GM12878 (cell line): ENCODE measurements around the gene GRIK5. TPM values are rescaled to one million over a fixed set of nuclear protein-coding genes. Genes with fewer than 3 reads are reported as not detected.
A peak's percentile ranks its signal among the peaks of the same experiment; 100 is the strongest.

Experiments used
- ATAC-seq: fragments of 200-7000 bp; cut with Tn5 transposase; 3 replicates; pipeline ENCODE4 v1.9.1; 2020; ENCODE audit warnings: mild to moderate bottlenecking, moderate library complexity
- BruUV-seq: library from RNA; stranded (reverse); fragments of 400-500 nt; replicated peaks from 2 replicates; lab custom pipeline; 2021; lab: Mats Ljungman, UMichigan
- CTCF ChIA-PET: fragments of 300-600 bp; sonication (Branson Sonifier 250); formaldehyde crosslinking; extraction: SDS; loops from one replicate; lab custom pipeline; 2021; ENCODE audit warnings: inconsistent platforms; lab: Yijun Ruan, JAX
- POLR2A ChIA-PET: fragments of 350-600 bp; formaldehyde crosslinking; extraction: SDS; loops from one replicate; lab custom pipeline; 2021; ENCODE audit warnings: inconsistent platforms; lab: Charles Lee
- RAD21 ChIA-PET: fragments of 300-600 bp; sonication (Branson Sonifier 250); formaldehyde crosslinking; loops from one replicate; lab custom pipeline; 2023; ENCODE audit warnings: antibody characterized with exemption; ENCODE audit not compliant: unreplicated experiment; lab: Charles Lee
- SMC1A ChIA-PET: fragments of 300-600 bp; sonication (Branson Sonifier 250); formaldehyde crosslinking; loops from one replicate; lab custom pipeline; 2023; ENCODE audit not compliant: unreplicated experiment, uncharacterized antibody; lab: Charles Lee
- DNase-seq: peaks from one replicate; pipeline ENCODE4 v3.0.0-alpha.2; 2011; ENCODE audit warnings: low read depth, low spot score
- FAIRE-seq: peaks from 3 replicates; lab custom pipeline; 2011; peaks lifted over from hg19 to GRCh38; lab: Jason Lieb, UNC
- H2AFZ ChIP-seq: 2 replicates; pipeline ENCODE4 v1.6.0; 2011; ENCODE audit warnings: low read depth, low read length, control low read depth; ENCODE audit not compliant: control insufficient read depth
- H3K27ac ChIP-seq: 2 replicates; pipeline ENCODE4 v1.5.1; 2011; ENCODE audit warnings: control low read depth; ENCODE audit not compliant: control insufficient read depth, insufficient read depth
- H3K27me3 ChIP-seq, 2 experiments: replicated peaks in 1 of 2; 2 replicates each; pipeline versions ENCODE4 v1.6.0 to v1.6.1; 2011; ENCODE audit warnings: low read length in 1 of 2; ENCODE audit not compliant: control insufficient read depth in 2 of 2, insufficient read depth in 2 of 2
- H3K36me3 ChIP-seq, 2 experiments: 2 replicates each; pipeline ENCODE4 v1.5.1; 2011; ENCODE audit warnings: low read length in 1 of 2; ENCODE audit not compliant: control insufficient read depth in 2 of 2, insufficient read depth in 2 of 2
- H3K4me1 ChIP-seq: 2 replicates; pipeline ENCODE4 v1.6.1; 2011; ENCODE audit warnings: mild to moderate bottlenecking, low read length, moderate library complexity, mixed read lengths; ENCODE audit not compliant: control insufficient read depth, insufficient read depth
- H3K4me2 ChIP-seq: 2 replicates; pipeline ENCODE4 v1.6.0; 2011; ENCODE audit warnings: control low read depth; ENCODE audit not compliant: control insufficient read depth, insufficient read depth
- H3K4me3 ChIP-seq: fragments of 200-600 bp; sonication (generic); 2 replicates; pipeline ENCODE4 v1.5.1; 2016
- H3K79me2 ChIP-seq: 2 replicates; pipeline ENCODE4 v1.6.0; 2011; ENCODE audit warnings: low read length; ENCODE audit not compliant: control insufficient read depth, insufficient read depth
- H3K9ac ChIP-seq: 2 replicates; pipeline ENCODE4 v1.8.0; 2011; ENCODE audit warnings: low read length, control low read depth, mixed read lengths; ENCODE audit not compliant: control insufficient read depth, insufficient read depth
- H3K9me3 ChIP-seq: replicated peaks from 3 replicates; pipeline ENCODE4 v1.5.1; 2011; ENCODE audit warnings: mild to moderate bottlenecking, low read length; ENCODE audit not compliant: control insufficient read depth, insufficient read depth
- H4K20me1 ChIP-seq: 2 replicates; pipeline ENCODE4 v1.6.0; 2011; ENCODE audit not compliant: control insufficient read depth, insufficient read depth
- BCL3 ChIP-seq: IDR thresholded peaks from 2 replicates; pipeline ENCODE4 v1.6.1; 2011; ENCODE audit warnings: borderline replicate concordance, low read depth, mild to moderate bottlenecking, moderate library complexity, low read length; ENCODE audit not compliant: insufficient read depth, poor library complexity, severe bottlenecking
- BMI1 ChIP-seq: fragments of 450-650 bp; IDR thresholded peaks from 2 replicates; pipeline ENCODE4 v1.6.1; 2016; ENCODE audit warnings: mild to moderate bottlenecking, moderate library complexity, borderline replicate concordance
- CBX5 ChIP-seq: sonication (generic); IDR thresholded peaks from 2 replicates; pipeline ENCODE4 v1.6.1; 2016; ENCODE audit warnings: low read depth, moderate library complexity, mild to moderate bottlenecking, inconsistent platforms
- NFIC ChIP-seq: IDR thresholded peaks from 2 replicates; pipeline ENCODE4 v1.6.1; 2012; ENCODE audit warnings: low read depth, mild to moderate bottlenecking, inconsistent platforms, low read length, moderate library complexity
- NRF1 ChIP-seq: conservative IDR thresholded peaks from 2 replicates; pipeline ENCODE4 v1.6.1; 2011; ENCODE audit warnings: mild to moderate bottlenecking, low read depth, low read length, improper control_type of control experiment
- TCF3 ChIP-seq: IDR thresholded peaks from 2 replicates; pipeline ENCODE4 v1.6.1; 2012; ENCODE audit warnings: low read depth, mild to moderate bottlenecking, low read length, borderline replicate concordance; ENCODE audit not compliant: insufficient read depth
- WGBS: methylation state at CpG from one replicate; pipeline ENCODE4 v1.1.6; 2016; ENCODE audit warnings: low lambda C conversion rate; ENCODE audit not compliant: insufficient replicate concordance, insufficient coverage; ENCODE audit errors: missing lambda C conversion rate; 5-methylcytosine and 5-hydroxymethylcytosine counted together
- in situ Hi-C: fragments of 300-500 bp; cut with MboI; formaldehyde crosslinking; loops from 9 replicates; pipeline ENCODE4 v1.14.3; 2018; ENCODE audit warnings: mixed read lengths
- intact Hi-C: fragments of 100-400 bp; cut with micrococcal nuclease; formaldehyde crosslinking; loops from one replicate; pipeline ENCODE4 v1.14.2; 2022; ENCODE audit not compliant: unreplicated experiment
- polyA plus RNA-seq, 11 experiments: library from polyadenylated mRNA; depleted of rRNA in 4 of 11; unstranded in 6 of 11; stranded (reverse) in 5 of 11; fragments of >200 nt; fragmentation: Nextera tagmentation in 4 of 11; fragmentation: Illumina TruSeq in 1 of 11; extraction: Ambion mirVana in 4 of 11; extraction: Trizol in 1 of 11; gene quantifications; 1 replicate in 1 of 11; 2 replicates in 10 of 11; pipeline versions ENCODE4 v1.2.1 to v1.2.3, GENCODE V29; 2011 to 2016; ENCODE audit warnings: inconsistent platforms in 2 of 11, missing spikeins in 2 of 11, low read depth in 1 of 11
- total RNA-seq, 4 experiments: library from RNA; depleted of rRNA in 3 of 4; stranded (reverse); fragments of >200 nt in 3 of 4; fragmentation: Illumina TruSeq in 1 of 4; extraction: Trizol in 1 of 4; gene quantifications; 2 replicates each; pipeline versions ENCODE4 v1.2.1 to v1.2.3, GENCODE V29; 2013 to 2021
- TF ChIP-seq, protein P1 (sequence below): IDR thresholded peaks from 2 replicates; pipeline ENCODE4 v1.6.1; 2011; ENCODE audit warnings: mild to moderate bottlenecking, low read depth, low read length, moderate library complexity; ENCODE audit not compliant: insufficient replicate concordance

GRIK5 gene
- total and polyA plus RNA-seq, 10 of the 15 experiments (the other 5 are each of a cell fraction or from before 2014, with no cell fraction given): 0.03 to 0.23 (median 0.07) TPM; not detected in 3

- Histone ChIP-seq H4K20me1 (no peaks in the 10 kb centered on the region), H3K9ac (no peak overlapping the region), H3K4me1 (peaks cover 3% of the 10 kb centered on the region), H3K79me2 (no peaks in the 10 kb centered on the region), H3K27me3 (peaks cover 3 to 18% of the 10 kb centered on the region in 2 experiments; a peak in 2 of 4 replicates), H3K36me3 (no peaks in the 10 kb centered on the region), H3K27ac (no peak overlapping the region), H3K4me3 (no peak overlapping the region), H2AFZ (no peak overlapping the region), H3K4me2 (no peak overlapping the region), H3K9me3 (no peaks in the 10 kb centered on the region)
- POLR2A ChIA-PET: interaction anchor here (0.6 kb wide), 1 partner anchor 166 kb away, joined by 3 read pairs; no protein-coding TSS in a partner anchor
- FAIRE-seq (no peak), DNase-seq (no peak), ATAC-seq (no peak)
- TF ChIP-seq NRF1 (no peak), BMI1 (peak; percentile 87)
- in situ Hi-C loops (no loop called here), intact Hi-C loops (no loop called here)
- no TSS peak for BruUV-seq
- CTCF ChIA-PET: no interaction called here
- WGBS: 27% methylated on average over 12 of the region's 12 CpGs
- SMC1A ChIA-PET: no interaction called here
- RAD21 ChIA-PET: no interaction called here
Observed at GRCh38 chr19:41995959-41996797, 73.8 kb downstream of the GRIK5 start.

- Histone ChIP-seq H3K36me3 (no peaks in the 10 kb centered on the region), H3K4me2 (no peak overlapping the region), H3K4me3 (no peak overlapping the region), H3K27me3 (peaks cover 3 to 15% of the 10 kb centered on the region in 2 experiments; a peak in 2 of 4 replicates), H3K79me2 (no peaks in the 10 kb centered on the region), H3K27ac (no peak overlapping the region), H3K9ac (no peak overlapping the region), H4K20me1 (no peaks in the 10 kb centered on the region), H3K4me1 (peaks cover 3% of the 10 kb centered on the region), H3K9me3 (no peaks in the 10 kb centered on the region), H2AFZ (no peak overlapping the region)
- CTCF ChIA-PET: no interaction called here
- FAIRE-seq (no peak), ATAC-seq (no peak), DNase-seq (peak; percentile 2)
- in situ Hi-C loops: no loop called here
- RAD21 ChIA-PET: no interaction called here
- POLR2A ChIA-PET: interaction anchor here (0.5 kb wide), 1 partner anchor 49 kb away, joined by 3 read pairs; no protein-coding TSS in a partner anchor
- intact Hi-C loops: no loop called here
- SMC1A ChIA-PET: no interaction called here
- BruUV-seq: no TSS peak
- 57% methylated on average over 19 of the region's 19 CpGs for WGBS
- TF ChIP-seq, protein P1, sequence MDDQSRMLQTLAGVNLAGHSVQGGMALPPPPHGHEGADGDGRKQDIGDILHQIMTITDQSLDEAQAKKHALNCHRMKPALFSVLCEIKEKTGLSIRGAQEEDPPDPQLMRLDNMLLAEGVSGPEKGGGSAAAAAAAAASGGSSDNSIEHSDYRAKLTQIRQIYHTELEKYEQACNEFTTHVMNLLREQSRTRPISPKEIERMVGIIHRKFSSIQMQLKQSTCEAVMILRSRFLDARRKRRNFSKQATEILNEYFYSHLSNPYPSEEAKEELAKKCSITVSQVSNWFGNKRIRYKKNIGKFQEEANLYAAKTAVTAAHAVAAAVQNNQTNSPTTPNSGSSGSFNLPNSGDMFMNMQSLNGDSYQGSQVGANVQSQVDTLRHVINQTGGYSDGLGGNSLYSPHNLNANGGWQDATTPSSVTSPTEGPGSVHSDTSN: peak; percentile 3
- TF ChIP-seq TCF3 (no peak; the same call in 1 of the 2 replicates), CBX5 (no peak), BCL3 (peak; percentile 89), NFIC (peak; percentile 35; the same call in 1 of the 2 replicates)
Observed at GRCh38 chr19:41994994-41995958, 74.7 kb downstream of the GRIK5 start.
